ENCODE data around the gene EML6. TPM values are rescaled to one million over a fixed set of nuclear protein-coding genes. Genes with fewer than 3 reads are reported as not detected.

The EML6 gene
- polyA plus RNA-seq, 1 of the 3 experiments (the other 2 are of a cell fraction): 1.1 TPM

DNA sequence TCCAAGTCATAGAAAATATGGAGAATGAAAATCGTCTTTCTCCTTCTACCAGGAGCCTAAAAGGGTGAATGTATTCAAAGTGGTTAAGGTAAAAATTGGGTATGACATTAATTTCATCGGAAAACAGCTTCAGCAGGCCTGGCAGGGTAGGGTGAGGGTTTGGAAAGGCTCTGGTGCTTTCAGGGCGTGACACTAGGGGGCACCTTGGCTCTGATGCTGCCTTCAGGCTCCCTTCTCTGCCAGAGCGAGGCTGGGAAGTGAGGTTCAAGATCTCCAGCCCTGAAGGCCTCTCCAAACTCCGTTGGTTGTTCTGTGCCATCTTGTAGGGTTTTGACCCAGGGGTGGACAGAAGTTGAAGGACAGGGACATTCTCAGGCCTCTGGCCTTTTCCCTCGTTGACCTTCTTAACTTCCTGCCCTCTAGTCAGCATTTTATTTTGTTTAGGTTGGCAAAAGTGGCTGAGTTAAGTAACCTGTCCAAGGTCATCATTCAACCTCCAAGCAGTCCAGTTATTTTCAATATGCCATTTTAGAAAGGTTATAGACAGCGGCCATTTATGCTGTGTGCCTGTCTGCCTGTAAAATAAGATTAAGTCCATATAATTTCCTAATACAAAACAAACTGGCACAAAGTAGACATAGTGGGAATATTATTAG, 40.3 kb downstream of the EML6 start:
- CTCF ChIA-PET: interaction anchor here (1.5 kb wide), 1 partner anchor 9 kb away, joined by 5 read pairs; no protein-coding TSS in a partner anchor
- no peaks in the 10 kb centered on the region for H3K36me3 ChIP-seq (replicated peaks in 1 of 2; ENCODE audit: control insufficient read depth in 1 of 2, insufficient read depth in 2 of 2, low read length in 1 of 2)
- no peaks in the 10 kb centered on the region for H4K20me1 ChIP-seq (ENCODE audit: insufficient read depth)
- DNase-seq: no peak
- H3K9me2 ChIP-seq: no peaks in the 10 kb centered on the region
- TF ChIP-seq NRF1 (IDR thresholded peaks at IDR 0.05; ENCODE audit: low read depth, low read length) (no peak), RAD21 (IDR thresholded peaks at IDR 0.05; ENCODE audit: low read length) (peak; percentile 35)
- TF ChIP-seq, protein P1, sequence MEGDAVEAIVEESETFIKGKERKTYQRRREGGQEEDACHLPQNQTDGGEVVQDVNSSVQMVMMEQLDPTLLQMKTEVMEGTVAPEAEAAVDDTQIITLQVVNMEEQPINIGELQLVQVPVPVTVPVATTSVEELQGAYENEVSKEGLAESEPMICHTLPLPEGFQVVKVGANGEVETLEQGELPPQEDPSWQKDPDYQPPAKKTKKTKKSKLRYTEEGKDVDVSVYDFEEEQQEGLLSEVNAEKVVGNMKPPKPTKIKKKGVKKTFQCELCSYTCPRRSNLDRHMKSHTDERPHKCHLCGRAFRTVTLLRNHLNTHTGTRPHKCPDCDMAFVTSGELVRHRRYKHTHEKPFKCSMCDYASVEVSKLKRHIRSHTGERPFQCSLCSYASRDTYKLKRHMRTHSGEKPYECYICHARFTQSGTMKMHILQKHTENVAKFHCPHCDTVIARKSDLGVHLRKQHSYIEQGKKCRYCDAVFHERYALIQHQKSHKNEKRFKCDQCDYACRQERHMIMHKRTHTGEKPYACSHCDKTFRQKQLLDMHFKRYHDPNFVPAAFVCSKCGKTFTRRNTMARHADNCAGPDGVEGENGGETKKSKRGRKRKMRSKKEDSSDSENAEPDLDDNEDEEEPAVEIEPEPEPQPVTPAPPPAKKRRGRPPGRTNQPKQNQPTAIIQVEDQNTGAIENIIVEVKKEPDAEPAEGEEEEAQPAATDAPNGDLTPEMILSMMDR (IDR thresholded peaks at IDR 0.05): peak; percentile 27; the same call in 1 of the 2 replicates
- no peak overlapping the region for H3K4me3 ChIP-seq (ENCODE audit: low read depth in 2 of 2, low read length in 1 of 2)
- no peak overlapping the region for H3K9ac ChIP-seq
- peak overlapping the region in 1 of 2 experiments; percentile 16; a peak in 1 of 4 replicates for H3K27ac ChIP-seq (ENCODE audit: low read depth in 2 of 2, low read length in 1 of 2)
- no peaks in the 10 kb centered on the region for H3K27me3 ChIP-seq (ENCODE audit: insufficient read depth)
- POLR2A ChIA-PET: no interaction called here
- H2AFZ ChIP-seq (ENCODE audit: low read depth): no peak overlapping the region
- peaks cover 4 to 22% of the 10 kb centered on the region in 2 experiments; a peak in 3 of 4 replicates for H3K4me1 ChIP-seq (ENCODE audit: control insufficient read depth in 1 of 2, insufficient read depth in 2 of 2, low read depth in 1 of 2, low read length in 1 of 2)
- no peak overlapping the region for H3K4me2 ChIP-seq
- no peaks in the 10 kb centered on the region for H3K79me2 ChIP-seq (ENCODE audit: insufficient read depth)
- H3F3A ChIP-seq (replicated peaks; ENCODE audit: insufficient read depth): no peaks in the 10 kb centered on the region
- no peaks in the 10 kb centered on the region for H3K9me3 ChIP-seq
- 68% methylated on average over 7 of the region's 7 CpGs for WGBS (ENCODE audit: low lambda C conversion rate)

DNA sequence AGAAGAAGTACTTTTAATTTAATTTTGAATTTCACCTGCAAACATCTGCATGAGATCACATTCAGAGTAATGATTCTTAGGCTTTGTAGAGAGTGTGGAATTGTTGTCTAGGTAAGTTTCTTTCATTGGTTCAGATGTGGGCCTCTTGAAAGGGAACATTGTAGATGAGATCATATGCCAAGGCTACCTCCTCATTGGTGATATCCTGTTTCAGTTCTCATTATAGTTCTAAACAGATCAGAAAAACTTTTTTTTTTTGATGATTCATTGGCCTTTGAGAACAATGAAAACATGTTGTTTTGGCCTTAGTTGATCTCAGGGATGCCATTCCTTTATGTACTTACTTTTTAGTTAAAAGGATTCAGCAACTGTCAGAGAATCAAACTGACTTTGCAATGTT, 44.5 kb downstream of the EML6 start:
- Histone ChIP-seq H3K27ac (ENCODE audit: low read depth in 2 of 2, low read length in 1 of 2) (peak overlapping the region; percentile 15 to 86; a peak in 2 of 4 replicates), H3K9ac (no peak overlapping the region), H3K27me3 (ENCODE audit: insufficient read depth) (no peaks in the 10 kb centered on the region), H4K20me1 (ENCODE audit: insufficient read depth) (no peaks in the 10 kb centered on the region), H2AFZ (ENCODE audit: low read depth) (no peak overlapping the region), H3K4me2 (no peak overlapping the region; the same call in 1 of the 2 replicates), H3K4me1 (ENCODE audit: control insufficient read depth in 1 of 2, insufficient read depth in 2 of 2, low read depth in 1 of 2, low read length in 1 of 2) (peaks cover 0 to 40% of the 10 kb centered on the region in 2 experiments; a peak in 3 of 4 replicates), H3K79me2 (ENCODE audit: insufficient read depth) (no peaks in the 10 kb centered on the region), H3K4me3 (ENCODE audit: low read depth in 2 of 2, low read length in 1 of 2) (no peak overlapping the region), H3F3A (replicated peaks; ENCODE audit: insufficient read depth) (no peaks in the 10 kb centered on the region), H3K9me2 (no peaks in the 10 kb centered on the region), H3K36me3 (replicated peaks in 1 of 2; ENCODE audit: control insufficient read depth in 1 of 2, insufficient read depth in 2 of 2, low read length in 1 of 2) (no peaks in the 10 kb centered on the region), H3K9me3 (no peaks in the 10 kb centered on the region)
- TF ChIP-seq JUND (IDR thresholded peaks at IDR 0.05) (peak; percentile 32; the same call in 1 of the 2 replicates), RCOR1 (IDR thresholded peaks at IDR 0.05; ENCODE audit: low read length) (no peak), FOSL2 (IDR thresholded peaks at IDR 0.05; ENCODE audit: borderline replicate concordance, low read depth) (peak; percentile 30; the same call in 1 of the 2 replicates), RXRA (IDR thresholded peaks at IDR 0.05; ENCODE audit: borderline replicate concordance, low read depth) (0 out of 2 replicates have a peak, but pooled peaks have one; percentile 17), ELF1 (IDR thresholded peaks at IDR 0.05) (no peak), MXI1 (IDR thresholded peaks at IDR 0.05; ENCODE audit: low read depth, low read length) (no peak), TCF12 (IDR thresholded peaks at IDR 0.05) (no peak)
- no peak for DNase-seq
- CTCF ChIA-PET: no interaction called here
- POLR2A ChIA-PET: no interaction called here

Measured in SK-N-SH (cell line).